SK-N-SH (cell line): ENCODE measurements around the gene AUTS2.

ENCODE experiments used
- CTCF ChIP-seq: fragments of 200-600 bp; sonication (generic); IDR thresholded peaks from 2 replicates; pipeline ENCODE4 v1.6.1; 2017; ENCODE audit warnings: antibody characterized with exemption, mild to moderate bottlenecking, moderate library complexity
- EP300 ChIP-seq, 2 experiments: IDR thresholded peaks; 2 replicates each; pipeline versions ENCODE4 v1.4.0 to v1.6.1; 2012; ENCODE audit warnings: borderline replicate concordance in 1 of 2, low read depth in 1 of 2, low read length in 1 of 2
- GATA2 ChIP-seq: sonication (generic); formaldehyde crosslinking; IDR thresholded peaks from 2 replicates; pipeline ENCODE4 v1.5.0; 2020; ENCODE audit warnings: mild to moderate bottlenecking, missing genetic modification reagents
- JUND ChIP-seq: IDR thresholded peaks from 2 replicates; pipeline ENCODE4 v1.4.0; 2012
- NRF1 ChIP-seq: IDR thresholded peaks from 2 replicates; pipeline ENCODE4 v1.6.1; 2012; ENCODE audit warnings: low read depth, mild to moderate bottlenecking, low read length
- REST ChIP-seq: IDR thresholded peaks from 2 replicates; pipeline ENCODE4 v1.6.1; 2012; ENCODE audit warnings: mild to moderate bottlenecking, low read depth, low read length, moderate library complexity
- SMC3 ChIP-seq: IDR thresholded peaks from 2 replicates; pipeline ENCODE4 v1.6.1; 2012; ENCODE audit warnings: low read depth, low read length, improper control_type of control experiment
- USF1 ChIP-seq: IDR thresholded peaks from 2 replicates; pipeline ENCODE4 v1.4.0; 2012; ENCODE audit warnings: low read depth, borderline replicate concordance

DNA sequence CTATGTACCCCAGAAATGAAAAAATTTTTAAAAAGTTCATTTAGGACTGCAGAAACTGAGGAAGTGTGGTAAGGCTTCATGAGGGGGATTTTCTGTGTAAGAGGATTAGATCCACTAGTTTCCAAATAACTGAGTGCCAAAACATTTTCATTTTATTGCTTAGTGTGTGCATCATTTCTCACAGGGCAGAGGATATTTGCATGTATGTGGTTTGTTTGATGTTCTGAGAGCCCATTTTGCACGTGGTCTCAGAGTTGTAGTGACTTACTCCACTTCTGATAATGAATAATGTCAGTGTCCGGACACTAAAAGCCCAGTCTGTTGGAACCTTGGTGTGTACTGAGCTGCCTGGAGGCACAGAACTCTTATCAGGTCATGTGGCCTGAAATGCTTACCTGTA lies 299.9 kb downstream of the AUTS2 start:
- TF ChIP-seq CTCF (no peak), GATA2 (no peak), SMC3 (no peak), EP300 (IDR thresholded peaks at IDR 0.05; ENCODE audit: borderline replicate concordance in 1 of 2, low read depth in 1 of 2, low read length in 1 of 2) (no peak), JUND (no peak), NRF1 (no peak), USF1 (no peak), REST (no peak)
